Calu3 (cell line): Measurements from ENCODE around the gene ST14. TPM values are rescaled to one million over a fixed set of nuclear protein-coding genes. Genes with fewer than 3 reads are reported as not detected.
"Not testable (repeated sequence)": the region's sequence is repeated elsewhere in the genome, so short reads cannot be mapped to it uniquely, and the experiment has no call there.

Experiments used
- BruUV-seq: library from RNA; stranded (reverse); fragments of 400-500 nt; replicated peaks from 2 replicates; lab custom pipeline; 2021; lab: Mats Ljungman, UMichigan
- CTCF ChIA-PET: fragments of 300-600 bp; sonication (Branson Sonifier 250); formaldehyde crosslinking; loops from one replicate; lab custom pipeline; 2022; ENCODE audit warnings: antibody characterized with exemption; lab: Charles Lee
- DNase-seq: peaks from one replicate; pipeline ENCODE4 v3.0.0; 2022
- H3K27ac Mint-ChIP-seq: one replicate; pipeline ENCODE4 v1.8.0; 2022; ENCODE audit warnings: mixed read lengths; ENCODE audit not compliant: unreplicated experiment
- H3K27me3 Mint-ChIP-seq: one replicate; pipeline ENCODE4 v1.8.0; 2022; ENCODE audit warnings: mixed read lengths; ENCODE audit not compliant: unreplicated experiment
- H3K36me3 Mint-ChIP-seq: one replicate; pipeline ENCODE4 v1.8.0; 2022; ENCODE audit warnings: mild to moderate bottlenecking, moderate library complexity, mixed read lengths; ENCODE audit not compliant: insufficient read depth, unreplicated experiment
- H3K4me1 Mint-ChIP-seq: one replicate; pipeline ENCODE4 v1.8.0; 2022; ENCODE audit warnings: mild to moderate bottlenecking, low read depth, mixed read lengths; ENCODE audit not compliant: unreplicated experiment
- H3K4me3 Mint-ChIP-seq: one replicate; pipeline ENCODE4 v1.8.0; 2022; ENCODE audit warnings: mild to moderate bottlenecking, low read depth, moderate library complexity, mixed read lengths; ENCODE audit not compliant: unreplicated experiment
- H3K9me3 Mint-ChIP-seq: one replicate; pipeline ENCODE4 v1.8.0; 2022; ENCODE audit warnings: low read depth, mixed read lengths; ENCODE audit not compliant: unreplicated experiment
- CTCF ChIP-seq: fragments of 200-600 bp; IDR thresholded peaks from one replicate; pipeline ENCODE4 v1.8.0; 2022; ENCODE audit warnings: antibody characterized with exemption; ENCODE audit not compliant: unreplicated experiment
- intact Hi-C: fragments of 100-400 bp; cut with micrococcal nuclease; formaldehyde crosslinking; loops from one replicate; pipeline ENCODE4 v1.10.0; 2022; ENCODE audit not compliant: unreplicated experiment
- total RNA-seq: library from RNA; stranded (reverse); gene quantifications from 2 replicates; pipeline ENCODE4 v1.2.3, GENCODE V29; 2022

Gene ST14
- total RNA-seq, 1 experiment from 2014 or later = 153 TPM

- Mint-ChIP-seq H3K27me3 (no peaks in the 10 kb centered on the region), H3K36me3 (no peaks in the 10 kb centered on the region), H3K4me1 (peaks cover 10% of the 10 kb centered on the region), H3K27ac (no peak overlapping the region), H3K4me3 (no peak overlapping the region), H3K9me3 (no peaks in the 10 kb centered on the region)
- intact Hi-C loops = no loop called here
- no peak for TF ChIP-seq CTCF
- no TSS peak for BruUV-seq
- CTCF ChIA-PET = no interaction called here
- DNase-seq = no peak
These were observed 85.3 kb downstream of the ST14 start for GRCh38 chr11:130244848-130245247.

DNA sequence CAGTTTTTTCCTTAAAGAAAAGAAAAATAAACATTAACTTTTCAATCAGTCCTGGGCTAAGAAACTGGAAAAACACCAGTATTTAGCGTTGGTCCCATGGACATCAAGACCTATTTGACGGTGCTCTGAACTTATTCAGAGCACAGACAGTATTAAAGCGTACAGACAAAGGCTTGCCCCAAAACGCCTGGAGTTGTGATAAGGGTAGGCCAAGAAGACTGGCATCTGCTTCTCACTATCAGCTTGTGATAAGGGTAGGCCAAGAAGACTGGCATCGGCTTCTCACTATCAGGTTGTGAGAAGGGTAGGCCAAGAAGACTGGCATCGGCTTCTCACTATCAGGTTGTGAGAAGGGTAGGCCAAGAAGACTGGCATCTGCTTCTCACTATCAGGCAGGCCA lies 85.8 kb downstream of the ST14 start:
- intact Hi-C loops, H3K4me1 Mint-ChIP-seq, H3K27ac Mint-ChIP-seq, H3K36me3 Mint-ChIP-seq, CTCF ChIA-PET, H3K27me3 Mint-ChIP-seq, DNase-seq, H3K4me3 Mint-ChIP-seq, BruUV-seq, H3K9me3 Mint-ChIP-seq: not testable (repeated sequence)

- CTCF ChIA-PET = no interaction called here
- peaks cover 10% of the 10 kb centered on the region for H3K4me1 Mint-ChIP-seq
These were observed 86.7 kb downstream of the ST14 start for GRCh38 chr11:130246270-130246669.

GRCh38 chr11:130246738-130247137 lies 87.2 kb downstream of the ST14 start:
- intact Hi-C loops = no loop called here
- CTCF ChIA-PET = no interaction called here
- no peak for TF ChIP-seq CTCF
- DNase-seq = no peak
- Mint-ChIP-seq H3K9me3 (peaks cover under 1% of the 10 kb centered on the region), H3K27me3 (no peaks in the 10 kb centered on the region), H3K27ac (no peak overlapping the region), H3K36me3 (no peaks in the 10 kb centered on the region), H3K4me3 (no peak overlapping the region), H3K4me1 (peaks cover 10% of the 10 kb centered on the region)
- BruUV-seq = no TSS peak

More at GRCh38 chr11:130246270-130246669, 86.7 kb downstream of the ST14 start:
- no TSS peak for BruUV-seq
- no peaks in the 10 kb centered on the region for H3K9me3 Mint-ChIP-seq
- DNase-seq = no peak
- TF ChIP-seq CTCF = no peak
- intact Hi-C loops = no loop called here
- H3K27me3 Mint-ChIP-seq = no peaks in the 10 kb centered on the region
- no peak overlapping the region for H3K27ac Mint-ChIP-seq
- no peak overlapping the region for H3K4me3 Mint-ChIP-seq
- no peaks in the 10 kb centered on the region for H3K36me3 Mint-ChIP-seq

DNA sequence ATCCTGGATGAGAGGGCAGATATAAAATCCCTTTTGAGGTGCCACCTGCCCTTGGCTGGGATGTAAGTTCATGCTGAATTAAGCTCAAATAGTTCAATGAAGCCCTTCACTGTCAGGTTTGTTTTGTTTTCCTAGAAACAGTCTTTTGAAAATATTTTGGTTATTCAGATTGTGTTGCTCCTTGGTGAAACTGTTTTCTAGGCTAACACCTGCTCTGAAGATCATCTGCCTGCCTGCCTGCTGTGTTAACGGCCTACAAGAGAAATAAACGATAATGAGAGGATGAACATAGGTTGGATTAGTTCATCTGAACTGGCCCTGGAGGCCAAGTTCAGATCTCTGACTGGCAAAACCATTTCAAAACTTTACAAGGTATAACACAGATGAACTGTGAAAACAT lies 87.7 kb downstream of the ST14 start:
- H3K27ac Mint-ChIP-seq = no peak overlapping the region
- no peaks in the 10 kb centered on the region for H3K36me3 Mint-ChIP-seq
- no peak for DNase-seq
- TF ChIP-seq CTCF = no peak
- H3K4me3 Mint-ChIP-seq = no peak overlapping the region
- BruUV-seq = no TSS peak
- CTCF ChIA-PET = no interaction called here
- peaks cover 4% of the 10 kb centered on the region for H3K9me3 Mint-ChIP-seq
- no peaks in the 10 kb centered on the region for H3K27me3 Mint-ChIP-seq
- peaks cover 10% of the 10 kb centered on the region for H3K4me1 Mint-ChIP-seq
- intact Hi-C loops = no loop called here
